Panc1 (cell line): ENCODE results near the gene KIAA1217.

Source experiments
- TF ChIP-seq, protein P1 (sequence below), 2 experiments: IDR thresholded peaks; 2 replicates each; pipeline ENCODE4 v1.6.1; 2011 to 2012; ENCODE audit warnings: low read depth in 2 of 2, control low read depth in 1 of 2, low read length in 1 of 2, mild to moderate bottlenecking in 1 of 2, moderate library complexity in 1 of 2; ENCODE audit not compliant: insufficient read depth in 1 of 2
- TF ChIP-seq, protein P2 (sequence below): fragments of 450-650 bp; IDR thresholded peaks from 2 replicates; pipeline ENCODE4 v1.5.1; 2017; ENCODE audit warnings: mild to moderate bottlenecking

DNA sequence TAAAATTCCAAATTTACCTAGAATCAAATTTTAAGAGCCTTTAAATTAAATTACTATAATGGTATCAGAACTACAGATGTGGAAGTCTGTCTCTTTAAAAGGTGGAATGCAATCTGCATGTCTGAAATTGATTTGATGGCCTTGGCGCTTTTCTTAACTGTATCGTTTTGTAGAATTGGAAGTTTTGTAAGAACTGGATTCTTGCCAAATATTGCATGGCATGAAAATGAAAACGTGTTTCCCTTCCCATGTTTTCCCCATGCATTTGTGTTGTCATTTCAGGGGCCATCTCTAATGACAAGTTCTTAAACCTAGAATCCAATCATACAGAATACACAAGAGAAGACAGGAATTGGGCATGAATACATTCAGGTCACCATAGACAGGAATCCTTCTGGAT lies 162.5 kb downstream of the KIAA1217 start:
- TF ChIP-seq, protein P1, sequence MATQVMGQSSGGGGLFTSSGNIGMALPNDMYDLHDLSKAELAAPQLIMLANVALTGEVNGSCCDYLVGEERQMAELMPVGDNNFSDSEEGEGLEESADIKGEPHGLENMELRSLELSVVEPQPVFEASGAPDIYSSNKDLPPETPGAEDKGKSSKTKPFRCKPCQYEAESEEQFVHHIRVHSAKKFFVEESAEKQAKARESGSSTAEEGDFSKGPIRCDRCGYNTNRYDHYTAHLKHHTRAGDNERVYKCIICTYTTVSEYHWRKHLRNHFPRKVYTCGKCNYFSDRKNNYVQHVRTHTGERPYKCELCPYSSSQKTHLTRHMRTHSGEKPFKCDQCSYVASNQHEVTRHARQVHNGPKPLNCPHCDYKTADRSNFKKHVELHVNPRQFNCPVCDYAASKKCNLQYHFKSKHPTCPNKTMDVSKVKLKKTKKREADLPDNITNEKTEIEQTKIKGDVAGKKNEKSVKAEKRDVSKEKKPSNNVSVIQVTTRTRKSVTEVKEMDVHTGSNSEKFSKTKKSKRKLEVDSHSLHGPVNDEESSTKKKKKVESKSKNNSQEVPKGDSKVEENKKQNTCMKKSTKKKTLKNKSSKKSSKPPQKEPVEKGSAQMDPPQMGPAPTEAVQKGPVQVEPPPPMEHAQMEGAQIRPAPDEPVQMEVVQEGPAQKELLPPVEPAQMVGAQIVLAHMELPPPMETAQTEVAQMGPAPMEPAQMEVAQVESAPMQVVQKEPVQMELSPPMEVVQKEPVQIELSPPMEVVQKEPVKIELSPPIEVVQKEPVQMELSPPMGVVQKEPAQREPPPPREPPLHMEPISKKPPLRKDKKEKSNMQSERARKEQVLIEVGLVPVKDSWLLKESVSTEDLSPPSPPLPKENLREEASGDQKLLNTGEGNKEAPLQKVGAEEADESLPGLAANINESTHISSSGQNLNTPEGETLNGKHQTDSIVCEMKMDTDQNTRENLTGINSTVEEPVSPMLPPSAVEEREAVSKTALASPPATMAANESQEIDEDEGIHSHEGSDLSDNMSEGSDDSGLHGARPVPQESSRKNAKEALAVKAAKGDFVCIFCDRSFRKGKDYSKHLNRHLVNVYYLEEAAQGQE (IDR thresholded peaks at IDR 0.05; ENCODE audit: insufficient read depth in 1 of 2, low read depth in 2 of 2, low read length in 1 of 2), result no peak
- TF ChIP-seq, protein P2, sequence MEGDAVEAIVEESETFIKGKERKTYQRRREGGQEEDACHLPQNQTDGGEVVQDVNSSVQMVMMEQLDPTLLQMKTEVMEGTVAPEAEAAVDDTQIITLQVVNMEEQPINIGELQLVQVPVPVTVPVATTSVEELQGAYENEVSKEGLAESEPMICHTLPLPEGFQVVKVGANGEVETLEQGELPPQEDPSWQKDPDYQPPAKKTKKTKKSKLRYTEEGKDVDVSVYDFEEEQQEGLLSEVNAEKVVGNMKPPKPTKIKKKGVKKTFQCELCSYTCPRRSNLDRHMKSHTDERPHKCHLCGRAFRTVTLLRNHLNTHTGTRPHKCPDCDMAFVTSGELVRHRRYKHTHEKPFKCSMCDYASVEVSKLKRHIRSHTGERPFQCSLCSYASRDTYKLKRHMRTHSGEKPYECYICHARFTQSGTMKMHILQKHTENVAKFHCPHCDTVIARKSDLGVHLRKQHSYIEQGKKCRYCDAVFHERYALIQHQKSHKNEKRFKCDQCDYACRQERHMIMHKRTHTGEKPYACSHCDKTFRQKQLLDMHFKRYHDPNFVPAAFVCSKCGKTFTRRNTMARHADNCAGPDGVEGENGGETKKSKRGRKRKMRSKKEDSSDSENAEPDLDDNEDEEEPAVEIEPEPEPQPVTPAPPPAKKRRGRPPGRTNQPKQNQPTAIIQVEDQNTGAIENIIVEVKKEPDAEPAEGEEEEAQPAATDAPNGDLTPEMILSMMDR, result no peak
